IMR-90 (cell line): ENCODE measurements around the gene CRYAA. TPM values are rescaled to one million over a fixed set of nuclear protein-coding genes. Genes with fewer than 3 reads are reported as not detected.

Source experiments
- ATAC-seq: fragments of 200-7000 bp; cut with Tn5 transposase; 2 replicates; pipeline ENCODE4 v1.9.1; 2020; ENCODE audit warnings: low read depth, mild to moderate bottlenecking, moderate library complexity
- BruUV-seq: library from RNA; stranded (reverse); fragments of 400-500 nt; replicated peaks from 2 replicates; lab custom pipeline; 2021; lab: Mats Ljungman, UMichigan
- CTCF ChIA-PET: fragments of 300-600 bp; formaldehyde crosslinking; extraction: SDS; loops from one replicate; lab custom pipeline; 2021; ENCODE audit warnings: antibody characterized with exemption; lab: Yijun Ruan, JAX
- POLR2A ChIA-PET: fragments of 300-600 bp; sonication (Branson Sonifier 250); formaldehyde crosslinking; loops from one replicate; lab custom pipeline; 2022; ENCODE audit warnings: antibody characterized with exemption; ENCODE audit not compliant: unreplicated experiment; lab: Charles Lee
- DNase-seq: peaks from one replicate; pipeline ENCODE4 v3.0.0; 2013
- H2AFZ ChIP-seq: replicated peaks from 2 replicates; pipeline ENCODE3; 2013; ENCODE audit warnings: low read length, mild to moderate bottlenecking; ENCODE audit not compliant: poor library complexity
- H2AK5ac ChIP-seq: 2 replicates; pipeline ENCODE4 v1.6.1; 2013; ENCODE audit warnings: low read depth, low read length, inconsistent platforms
- H2AK9ac ChIP-seq: replicated peaks from 2 replicates; pipeline ENCODE3; 2013; ENCODE audit warnings: mild to moderate bottlenecking, low read depth, low read length, moderate library complexity; ENCODE audit not compliant: poor library complexity
- H2BK120ac ChIP-seq: 2 replicates; pipeline ENCODE4 v1.6.1; 2013; ENCODE audit warnings: low read depth, low read length, inconsistent platforms
- H2BK15ac ChIP-seq: 3 replicates; pipeline ENCODE4 v1.6.1; 2013; ENCODE audit warnings: low read depth, low read length, inconsistent platforms
- H2BK20ac ChIP-seq: 2 replicates; pipeline ENCODE4 v1.6.1; 2013; ENCODE audit warnings: low read depth, mild to moderate bottlenecking, inconsistent platforms, low read length, moderate library complexity
- H2BK5ac ChIP-seq: 2 replicates; pipeline ENCODE4 v1.6.1; 2013; ENCODE audit warnings: mild to moderate bottlenecking, low read depth, low read length, inconsistent platforms; ENCODE audit not compliant: poor library complexity, severe bottlenecking
- H3K14ac ChIP-seq: replicated peaks from 2 replicates; pipeline ENCODE4 v1.6.1; 2013; ENCODE audit warnings: low read depth, low read length, inconsistent platforms
- H3K18ac ChIP-seq: 2 replicates; pipeline ENCODE4 v1.6.1; 2013; ENCODE audit warnings: low read depth, low read length, control low read depth
- H3K23ac ChIP-seq: 2 replicates; pipeline ENCODE4 v1.6.1; 2013; ENCODE audit warnings: low read depth, low read length, inconsistent platforms
- H3K27ac ChIP-seq: 2 replicates; pipeline ENCODE4 v1.5.1; 2013; ENCODE audit warnings: mild to moderate bottlenecking, control low read depth, low read length; ENCODE audit not compliant: insufficient read depth
- H3K27me3 ChIP-seq: 2 replicates; pipeline ENCODE4 v1.6.1; 2013; ENCODE audit warnings: low read length; ENCODE audit not compliant: control insufficient read depth, insufficient read depth
- H3K36me3 ChIP-seq: 2 replicates; pipeline ENCODE4 v1.6.1; 2013; ENCODE audit warnings: low read length, mixed read lengths; ENCODE audit not compliant: control insufficient read depth, insufficient read depth
- H3K4ac ChIP-seq: 2 replicates; pipeline ENCODE4 v1.6.1; 2013; ENCODE audit warnings: low read depth, low read length, inconsistent platforms
- H3K4me1 ChIP-seq: 2 replicates; pipeline ENCODE4 v1.6.1; 2013; ENCODE audit warnings: low read length, mixed read lengths; ENCODE audit not compliant: control insufficient read depth, insufficient read depth
- H3K4me2 ChIP-seq: 2 replicates; pipeline ENCODE4 v1.6.1; 2013; ENCODE audit warnings: low read depth, mild to moderate bottlenecking, control low read depth, low read length, moderate library complexity
- H3K4me3 ChIP-seq: 2 replicates; pipeline ENCODE4 v1.5.1; 2013; ENCODE audit warnings: low read depth, mild to moderate bottlenecking, control low read depth, low read length, moderate library complexity; ENCODE audit not compliant: insufficient read depth
- H3K56ac ChIP-seq: 2 replicates; pipeline ENCODE4 v1.6.1; 2013; ENCODE audit warnings: low read length, inconsistent platforms; ENCODE audit not compliant: insufficient read depth; ENCODE audit errors: extremely low read depth
- H3K79me1 ChIP-seq, 2 experiments: 2 replicates each; pipeline ENCODE4 v1.6.1; 2013; ENCODE audit warnings: low read length in 2 of 2, inconsistent platforms in 1 of 2, low read depth in 1 of 2
- H3K9ac ChIP-seq: 2 replicates; pipeline ENCODE4 v1.6.1; 2013; ENCODE audit warnings: low read depth, low read length, control low read depth
- H3K9me1 ChIP-seq: 2 replicates; pipeline ENCODE4 v1.6.1; 2013; ENCODE audit warnings: low read length, inconsistent platforms; ENCODE audit not compliant: insufficient read depth
- H3K9me3 ChIP-seq: 2 replicates; pipeline ENCODE4 v1.6.1; 2013; ENCODE audit warnings: low read length; ENCODE audit not compliant: control insufficient read depth, insufficient read depth
- H4K20me1 ChIP-seq: 2 replicates; pipeline ENCODE4 v1.6.1; 2013; ENCODE audit warnings: low read length, inconsistent platforms; ENCODE audit not compliant: insufficient read depth
- H4K5ac ChIP-seq: 2 replicates; pipeline ENCODE4 v1.6.1; 2013; ENCODE audit warnings: mild to moderate bottlenecking, low read depth, low read length, control low read depth
- H4K8ac ChIP-seq, 2 experiments: 2 replicates each; pipeline ENCODE4 v1.6.1; 2013; ENCODE audit warnings: low read depth in 2 of 2, low read length in 2 of 2, control low read depth in 1 of 2, inconsistent platforms in 1 of 2
- H4K91ac ChIP-seq: 2 replicates; pipeline ENCODE4 v1.6.1; 2013; ENCODE audit warnings: low read depth, low read length, inconsistent platforms; ENCODE audit not compliant: insufficient read depth
- RAD21 ChIP-seq: IDR thresholded peaks from 2 replicates; pipeline ENCODE4 v1.6.1; 2012; ENCODE audit warnings: low read length, improper control_type of control experiment
- SMC3 ChIP-seq: fragments of 150-350 bp; IDR thresholded peaks from 2 replicates; pipeline ENCODE4 v1.6.1; 2016; ENCODE audit warnings: low read depth, mild to moderate bottlenecking, antibody characterized with exemption, low read length, moderate library complexity
- USF2 ChIP-seq: fragments of 150-350 bp; IDR thresholded peaks from 2 replicates; pipeline ENCODE4 v1.6.1; 2017; ENCODE audit warnings: mild to moderate bottlenecking, antibody characterized with exemption, low read length, low read depth
- WGBS, 2 experiments: methylation state at CpG; one replicate each; pipeline versions ENCODE4 v1.1.5 to v1.1.7; 2013; ENCODE audit warnings: missing lambda C conversion rate in 2 of 2; ENCODE audit not compliant: insufficient read length in 1 of 2; ENCODE audit errors: extremely low coverage in 2 of 2; 5-methylcytosine and 5-hydroxymethylcytosine counted together
- dilution Hi-C: fragments of 300-500 bp; cut with HindIII; formaldehyde crosslinking; loops from one replicate; pipeline ENCODE4 v1.14.3; 2018; ENCODE audit warnings: low sequenced_read_pairs; ENCODE audit not compliant: unreplicated experiment
- in situ Hi-C: fragments of 300-500 bp; cut with MboI; formaldehyde crosslinking; loops from 3 replicates; pipeline ENCODE4 v1.14.3; 2019; ENCODE audit warnings: low sequenced_read_pairs, inconsistent platforms, mixed read lengths
- intact Hi-C: fragments of 100-400 bp; cut with micrococcal nuclease; formaldehyde crosslinking; loops from 2 replicates; pipeline ENCODE4 v1.10.0; 2022
- polyA plus RNA-seq, 3 experiments: library from polyadenylated mRNA; depleted of rRNA; stranded (reverse); fragments of >200 nt; gene quantifications; 2 replicates each; pipeline ENCODE4 v1.2.3, GENCODE V29; 2012; ENCODE audit warnings: low replicate concordance in 1 of 3
- total RNA-seq: library from RNA; depleted of rRNA; stranded (reverse); fragments of >200 nt; gene quantifications from 2 replicates; pipeline ENCODE4 v1.2.3, GENCODE V29; 2012

CRYAA gene
- total and polyA plus RNA-seq, 2 of the 4 experiments (the other 2 are of a cell fraction) = not detected

DNA sequence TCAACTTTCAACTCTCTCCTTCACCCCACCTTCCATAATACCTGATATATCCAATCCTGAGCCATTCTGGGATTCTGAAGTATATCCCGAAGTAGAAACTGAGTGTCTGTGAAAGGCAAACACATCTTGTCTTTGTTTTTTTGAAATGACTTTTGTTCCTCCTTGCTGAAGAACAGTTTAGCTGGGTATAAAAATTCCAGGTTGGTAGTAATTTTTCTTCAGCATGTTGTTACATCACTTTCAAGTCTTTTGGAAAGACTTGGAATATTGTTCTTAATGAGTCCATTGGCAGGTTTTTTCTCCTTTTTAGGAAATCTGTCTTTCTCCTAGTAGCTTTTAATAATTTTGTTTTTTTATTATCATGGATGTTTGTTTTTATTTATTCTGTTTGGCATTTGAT lies 32.7 kb downstream of the CRYAA start:
- ChIA-PET POLR2A (no interaction called here), CTCF (no interaction called here)
- Histone ChIP-seq H2BK120ac (no peak overlapping the region), H2BK20ac (no peak overlapping the region), H3K27me3 (peaks cover 18% of the 10 kb centered on the region), H3K18ac (no peak overlapping the region), H2AFZ (no peak overlapping the region), H3K23ac (no peak overlapping the region), H3K4ac (no peak overlapping the region), H4K8ac (no peak overlapping the region), H3K14ac (no peak overlapping the region), H3K4me3 (no peak overlapping the region), H3K56ac (no peak overlapping the region), H3K9me1 (no peaks in the 10 kb centered on the region), H3K9ac (no peak overlapping the region), H4K20me1 (no peaks in the 10 kb centered on the region), H3K4me2 (no peak overlapping the region), H2AK9ac (no peak overlapping the region), H2AK5ac (no peak overlapping the region), H3K9me3 (peaks cover 16% of the 10 kb centered on the region), H4K5ac (no peak overlapping the region), H3K79me1 (no peaks in the 10 kb centered on the region), H3K4me1 (no peaks in the 10 kb centered on the region), H2BK15ac (no peak overlapping the region), H4K91ac (no peak overlapping the region), H3K27ac (no peak overlapping the region), H3K36me3 (no peaks in the 10 kb centered on the region), H2BK5ac (no peak overlapping the region)
- in situ Hi-C loops = no loop called here
- DNase-seq = no peak
- ATAC-seq = no peak
- dilution Hi-C loops = no loop called here
- intact Hi-C loops = no loop called here
- TF ChIP-seq USF2 (no peak), SMC3 (no peak), RAD21 (no peak)
- no TSS peak for BruUV-seq
- WGBS, 2 experiments = no CpG with 5 or more reads among the region's 1 CpG
